Caco-2 (cell line): ENCODE measurements around the gene FAN1. TPM values are rescaled to one million over a fixed set of nuclear protein-coding genes. Genes with fewer than 3 reads are reported as not detected.

ENCODE experiments used
- BruUV-seq: library from RNA; stranded (reverse); fragments of 400-500 nt; replicated peaks from 2 replicates; lab custom pipeline; 2021; lab: Mats Ljungman, UMichigan
- CTCF ChIA-PET: fragments of 300-600 bp; sonication (Branson Sonifier 250); formaldehyde crosslinking; loops from one replicate; lab custom pipeline; 2022; ENCODE audit warnings: antibody characterized with exemption; lab: Charles Lee
- POLR2A ChIA-PET: fragments of 300-600 bp; sonication (Branson Sonifier 250); formaldehyde crosslinking; loops from one replicate; lab custom pipeline; 2022; ENCODE audit warnings: antibody characterized with exemption; lab: Charles Lee
- DNase-seq, 2 experiments: peaks; one replicate each; pipeline versions ENCODE4 v3.0.0 to v3.0.0-alpha.2; 2020 to 2022
- H3K27me3 ChIP-seq: replicated peaks from 2 replicates; pipeline ENCODE4 v1.6.0; 2011; ENCODE audit warnings: low read length; ENCODE audit not compliant: control insufficient read depth, insufficient read depth
- H3K36me3 ChIP-seq: 2 replicates; pipeline ENCODE4 v1.5.1; 2011; ENCODE audit warnings: low read length; ENCODE audit not compliant: control insufficient read depth, insufficient read depth
- H3K4me1 ChIP-seq: fragments of 250-450 bp; sonication (Bioruptor Pico); 2 replicates; pipeline ENCODE4 v1.5.1; 2020; ENCODE audit warnings: mild to moderate bottlenecking
- H3K4me3 ChIP-seq: 2 replicates; pipeline ENCODE4 v1.5.1; 2011; ENCODE audit warnings: low read depth, mild to moderate bottlenecking, control low read depth, low read length
- H3K9me3 ChIP-seq: fragments of 250-450 bp; sonication (Bioruptor Pico); 2 replicates; pipeline ENCODE4 v1.5.1; 2020; ENCODE audit warnings: mild to moderate bottlenecking, moderate library complexity
- H3K27ac Mint-ChIP-seq: one replicate; pipeline ENCODE4 v1.8.0; 2022; ENCODE audit warnings: mixed read lengths; ENCODE audit not compliant: unreplicated experiment
- H3K27me3 Mint-ChIP-seq: one replicate; pipeline ENCODE4 v1.8.0; 2022; ENCODE audit warnings: mixed read lengths; ENCODE audit not compliant: insufficient read depth, unreplicated experiment
- H3K36me3 Mint-ChIP-seq: one replicate; pipeline ENCODE4 v1.8.0; 2022; ENCODE audit warnings: mild to moderate bottlenecking, mixed read lengths; ENCODE audit not compliant: insufficient read depth, unreplicated experiment
- H3K4me1 Mint-ChIP-seq: one replicate; pipeline ENCODE4 v1.8.0; 2022; ENCODE audit warnings: low read depth, mixed read lengths; ENCODE audit not compliant: unreplicated experiment
- H3K4me3 Mint-ChIP-seq: one replicate; pipeline ENCODE4 v1.8.0; 2022; ENCODE audit warnings: mild to moderate bottlenecking, moderate library complexity, mixed read lengths; ENCODE audit not compliant: unreplicated experiment
- H3K9me3 Mint-ChIP-seq: one replicate; pipeline ENCODE4 v1.8.0; 2022; ENCODE audit warnings: mixed read lengths; ENCODE audit not compliant: unreplicated experiment
- intact Hi-C: fragments of 100-400 bp; cut with micrococcal nuclease; formaldehyde crosslinking; loops from one replicate; pipeline ENCODE4 v1.10.0; 2022; ENCODE audit not compliant: unreplicated experiment
- total RNA-seq: library from RNA; stranded (reverse); gene quantifications from 2 replicates; pipeline ENCODE4 v1.2.3, GENCODE V29; 2022
- TF ChIP-seq, protein P1 (sequence below), 2 experiments: fragments of 200-600 bp in 1 of 2; IDR thresholded peaks; 1 replicate in 1 of 2; 2 replicates in 1 of 2; pipeline versions ENCODE4 v1.5.1 to v1.8.0; 2011 to 2022; ENCODE audit warnings: antibody characterized with exemption in 1 of 2, control low read depth in 1 of 2, inconsistent platforms in 1 of 2, low read depth in 1 of 2, low read length in 1 of 2, mild to moderate bottlenecking in 1 of 2, moderate library complexity in 1 of 2; ENCODE audit not compliant: insufficient read depth in 1 of 2, severe bottlenecking in 1 of 2, unreplicated experiment in 1 of 2

The FAN1 gene
- total RNA-seq, 1 experiment from 2014 or later = 26.6 TPM

DNA sequence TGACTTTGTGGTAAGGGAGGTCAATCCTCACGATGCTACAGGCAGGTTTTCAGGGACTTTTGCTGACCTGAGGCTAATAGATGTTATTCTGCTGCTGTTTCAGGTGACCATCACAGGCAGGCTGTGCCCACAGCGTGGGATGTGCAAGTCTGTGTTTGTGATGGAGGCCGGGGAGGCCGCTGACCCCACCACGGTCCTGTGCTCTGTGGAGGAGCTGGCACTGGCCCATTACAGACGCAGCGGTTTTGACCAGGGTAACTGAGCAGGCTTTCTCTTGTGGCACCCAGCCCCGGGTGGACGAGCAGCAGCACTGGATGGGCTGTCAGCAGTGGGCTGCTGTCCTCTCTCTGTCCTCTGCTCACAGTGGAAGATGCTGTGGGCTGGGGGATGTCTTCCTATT, 22.0 kb downstream of the FAN1 start:
- Mint-ChIP-seq H3K4me3 (no peak overlapping the region), H3K36me3 (peaks cover 50% of the 10 kb centered on the region), H3K27me3 (no peaks in the 10 kb centered on the region), H3K27ac (no peak overlapping the region), H3K4me1 (no peaks in the 10 kb centered on the region), H3K9me3 (no peaks in the 10 kb centered on the region)
- no TSS peak for BruUV-seq
- Histone ChIP-seq H3K4me3 (no peak overlapping the region), H3K27me3 (no peaks in the 10 kb centered on the region), H3K9me3 (no peaks in the 10 kb centered on the region), H3K4me1 (no peaks in the 10 kb centered on the region), H3K36me3 (peaks cover 1% of the 10 kb centered on the region; the same call in 1 of the 2 replicates)
- CTCF ChIA-PET = no interaction called here
- POLR2A ChIA-PET = no interaction called here
- TF ChIP-seq, protein P1, sequence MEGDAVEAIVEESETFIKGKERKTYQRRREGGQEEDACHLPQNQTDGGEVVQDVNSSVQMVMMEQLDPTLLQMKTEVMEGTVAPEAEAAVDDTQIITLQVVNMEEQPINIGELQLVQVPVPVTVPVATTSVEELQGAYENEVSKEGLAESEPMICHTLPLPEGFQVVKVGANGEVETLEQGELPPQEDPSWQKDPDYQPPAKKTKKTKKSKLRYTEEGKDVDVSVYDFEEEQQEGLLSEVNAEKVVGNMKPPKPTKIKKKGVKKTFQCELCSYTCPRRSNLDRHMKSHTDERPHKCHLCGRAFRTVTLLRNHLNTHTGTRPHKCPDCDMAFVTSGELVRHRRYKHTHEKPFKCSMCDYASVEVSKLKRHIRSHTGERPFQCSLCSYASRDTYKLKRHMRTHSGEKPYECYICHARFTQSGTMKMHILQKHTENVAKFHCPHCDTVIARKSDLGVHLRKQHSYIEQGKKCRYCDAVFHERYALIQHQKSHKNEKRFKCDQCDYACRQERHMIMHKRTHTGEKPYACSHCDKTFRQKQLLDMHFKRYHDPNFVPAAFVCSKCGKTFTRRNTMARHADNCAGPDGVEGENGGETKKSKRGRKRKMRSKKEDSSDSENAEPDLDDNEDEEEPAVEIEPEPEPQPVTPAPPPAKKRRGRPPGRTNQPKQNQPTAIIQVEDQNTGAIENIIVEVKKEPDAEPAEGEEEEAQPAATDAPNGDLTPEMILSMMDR (IDR thresholded peaks at IDR 0.05; ENCODE audit: insufficient read depth in 1 of 2, low read depth in 1 of 2, low read length in 1 of 2, severe bottlenecking in 1 of 2, unreplicated experiment in 1 of 2) = no peak
- intact Hi-C loops = no loop called here
- DNase-seq = no peak

DNA sequence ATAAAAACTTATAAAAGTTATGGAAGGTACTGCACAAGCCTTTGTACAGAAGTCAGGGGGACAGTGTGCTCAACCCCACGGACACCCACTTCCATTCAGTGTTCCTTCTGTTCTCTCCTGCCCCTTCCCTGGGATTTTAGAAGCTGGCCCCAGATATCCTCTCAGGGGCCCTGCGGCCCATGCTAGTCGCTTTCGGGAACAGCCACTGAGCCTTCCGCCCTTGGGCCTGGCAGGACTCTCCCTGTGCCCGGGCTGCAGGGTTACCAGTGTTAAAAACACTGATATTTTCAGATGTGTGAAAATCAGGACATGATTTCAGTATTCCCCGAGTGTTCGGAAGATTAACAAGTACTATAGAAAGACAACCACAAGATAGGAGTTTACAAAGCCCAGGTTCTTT, 22.4 kb downstream of the FAN1 start:
- ChIA-PET POLR2A (no interaction called here), CTCF (no interaction called here)
- no TSS peak for BruUV-seq
- H3K27me3 Mint-ChIP-seq = no peaks in the 10 kb centered on the region
- H3K9me3 Mint-ChIP-seq = no peaks in the 10 kb centered on the region
- TF ChIP-seq, protein P1 (IDR thresholded peaks at IDR 0.05; ENCODE audit: insufficient read depth in 1 of 2, low read depth in 1 of 2, low read length in 1 of 2, severe bottlenecking in 1 of 2, unreplicated experiment in 1 of 2) = no peak
- H3K36me3 Mint-ChIP-seq = peaks cover 54% of the 10 kb centered on the region
- H3K27ac Mint-ChIP-seq = no peak overlapping the region
- no peak overlapping the region for H3K4me3 Mint-ChIP-seq
- Histone ChIP-seq H3K27me3 (no peaks in the 10 kb centered on the region), H3K36me3 (peaks cover 1% of the 10 kb centered on the region), H3K4me3 (no peak overlapping the region), H3K4me1 (no peaks in the 10 kb centered on the region), H3K9me3 (no peaks in the 10 kb centered on the region)
- DNase-seq = no peak
- intact Hi-C loops = no loop called here
- H3K4me1 Mint-ChIP-seq = no peaks in the 10 kb centered on the region

DNA sequence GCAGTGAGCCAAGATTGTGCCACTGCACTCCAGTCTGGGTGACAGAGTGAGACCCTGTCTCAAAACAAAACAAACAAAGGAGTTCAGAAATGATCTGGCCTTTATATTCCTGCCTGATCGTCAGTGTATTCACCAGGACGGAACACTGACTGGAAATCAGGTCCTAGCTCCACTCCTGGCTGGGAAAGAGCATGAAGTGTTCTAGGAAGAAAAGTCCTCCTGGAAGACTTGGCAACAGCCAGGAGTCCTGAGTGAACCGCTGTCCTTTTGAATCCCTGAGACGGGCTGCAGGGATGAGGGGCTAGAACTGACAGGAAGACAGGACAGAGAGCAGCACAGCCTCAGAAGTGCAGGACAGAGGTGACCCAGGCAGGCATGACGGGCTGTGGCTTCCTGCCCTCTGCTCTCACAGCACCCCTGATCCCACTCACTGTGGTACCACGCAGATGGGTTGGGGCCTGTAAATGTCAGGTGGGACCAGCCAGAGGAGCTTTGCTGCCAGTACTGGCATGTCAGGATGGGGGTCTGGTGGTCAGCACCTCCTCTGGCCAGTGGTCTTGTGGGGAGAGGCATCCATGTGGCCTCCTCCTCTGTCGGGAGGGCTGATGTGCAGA, 23.5 kb downstream of the FAN1 start:
- intact Hi-C loops = no loop called here
- H3K27ac Mint-ChIP-seq = peak overlapping the region; percentile 53

More for the DNA sequence above, 23.5 kb downstream of the FAN1 start:
- Histone ChIP-seq H3K36me3 (peaks cover 1% of the 10 kb centered on the region), H3K9me3 (no peaks in the 10 kb centered on the region), H3K4me3 (no peak overlapping the region), H3K27me3 (no peaks in the 10 kb centered on the region), H3K4me1 (no peaks in the 10 kb centered on the region)
- H3K4me3 Mint-ChIP-seq = no peak overlapping the region
- no TSS peak for BruUV-seq
- no peak for DNase-seq
- no peaks in the 10 kb centered on the region for H3K27me3 Mint-ChIP-seq
- H3K4me1 Mint-ChIP-seq = no peaks in the 10 kb centered on the region
- H3K9me3 Mint-ChIP-seq = no peaks in the 10 kb centered on the region
- POLR2A ChIA-PET = no interaction called here
- TF ChIP-seq, protein P1 (IDR thresholded peaks at IDR 0.05; ENCODE audit: insufficient read depth in 1 of 2, low read depth in 1 of 2, low read length in 1 of 2, severe bottlenecking in 1 of 2, unreplicated experiment in 1 of 2) = no peak
- CTCF ChIA-PET = no interaction called here
- H3K36me3 Mint-ChIP-seq = peaks cover 58% of the 10 kb centered on the region
